CD1c-positive myeloid dendritic cell (primary cell): ENCODE results near the gene CD34.
A peak's percentile ranks its signal among the peaks of the same experiment; 100 is the strongest.

ENCODE experiments used
- DNase-seq: peaks from one replicate; pipeline ENCODE4 v3.0.0-alpha.2; 2016; ENCODE audit errors: extremely low spot score

CD34 gene

DNA sequence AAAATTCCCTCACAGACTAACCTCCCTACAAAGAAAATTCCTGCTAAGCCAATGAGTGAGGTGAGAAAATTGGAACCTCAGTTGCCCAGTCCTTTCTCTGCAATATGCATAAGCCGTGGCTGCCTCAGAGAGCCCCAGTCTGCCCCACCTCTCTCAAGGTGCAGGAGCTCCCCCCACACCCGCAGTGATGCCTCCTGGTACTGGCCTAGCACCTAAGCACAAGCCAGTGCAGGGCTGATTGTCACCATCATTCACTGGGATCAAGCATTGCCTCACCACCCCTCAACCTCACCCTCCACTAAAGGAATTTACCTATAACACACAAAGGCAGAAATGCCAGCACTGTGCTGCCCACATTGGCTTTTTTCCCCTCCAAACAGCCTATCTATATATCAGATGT is 56.9 kb downstream of the CD34 start:
- no peak for DNase-seq

DNA sequence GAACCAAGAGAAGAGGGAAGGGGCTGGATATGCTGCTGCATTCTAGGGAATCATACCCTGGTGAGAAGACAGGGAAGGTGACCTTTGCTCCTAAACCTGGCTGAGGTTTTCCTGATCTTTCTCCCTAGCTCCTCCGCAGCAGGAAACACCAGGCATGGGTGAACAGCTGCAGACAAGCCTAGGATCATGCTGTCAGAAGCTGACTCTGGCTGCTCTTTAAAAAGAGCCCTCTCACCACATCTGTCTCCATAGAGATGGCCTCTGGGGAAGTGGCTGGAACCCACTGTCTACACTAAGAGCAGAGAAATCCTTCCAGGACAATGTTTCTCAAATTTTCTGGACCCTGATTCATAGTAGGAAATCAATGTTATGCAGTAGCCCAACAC is 57.6 kb downstream of the CD34 start:
- no peak for DNase-seq

DNA sequence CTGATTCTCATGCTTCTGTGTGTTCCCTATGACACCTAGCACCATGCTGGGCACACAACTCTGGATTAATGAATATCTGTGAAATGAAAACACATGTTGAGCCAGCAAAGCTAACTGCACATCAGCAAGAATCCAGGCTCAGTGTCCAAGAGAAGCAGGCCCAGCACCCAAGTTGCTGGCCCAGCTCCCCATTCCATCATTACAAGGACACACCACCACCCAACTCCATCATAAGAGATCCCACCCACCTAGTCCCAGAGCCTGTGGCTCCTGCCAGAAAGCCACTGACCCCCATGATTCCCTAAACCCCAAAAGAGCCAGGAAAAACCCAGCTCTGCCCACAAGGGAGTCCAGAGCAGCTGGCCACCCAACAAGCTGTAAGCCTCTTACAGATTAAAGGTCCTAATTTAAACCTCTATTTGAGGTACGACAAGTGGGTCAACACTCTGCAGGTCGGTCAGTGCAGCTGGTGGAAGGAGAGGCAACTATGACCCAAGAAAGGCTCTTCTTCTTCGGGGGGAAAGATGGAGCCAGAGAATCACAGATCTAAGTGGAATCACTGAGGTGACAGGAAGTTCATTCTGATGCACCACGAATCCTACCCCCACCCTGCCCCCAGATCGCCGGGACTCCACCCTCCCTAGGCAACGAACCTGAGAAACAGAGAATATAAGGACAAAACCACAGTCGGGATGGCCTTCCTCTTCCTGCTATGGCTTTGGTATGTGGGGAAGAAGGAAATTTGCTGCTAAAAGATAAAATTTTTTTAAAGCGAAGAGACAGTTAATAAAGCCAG is 58.2 kb downstream of the CD34 start:
- no peak for DNase-seq

DNA sequence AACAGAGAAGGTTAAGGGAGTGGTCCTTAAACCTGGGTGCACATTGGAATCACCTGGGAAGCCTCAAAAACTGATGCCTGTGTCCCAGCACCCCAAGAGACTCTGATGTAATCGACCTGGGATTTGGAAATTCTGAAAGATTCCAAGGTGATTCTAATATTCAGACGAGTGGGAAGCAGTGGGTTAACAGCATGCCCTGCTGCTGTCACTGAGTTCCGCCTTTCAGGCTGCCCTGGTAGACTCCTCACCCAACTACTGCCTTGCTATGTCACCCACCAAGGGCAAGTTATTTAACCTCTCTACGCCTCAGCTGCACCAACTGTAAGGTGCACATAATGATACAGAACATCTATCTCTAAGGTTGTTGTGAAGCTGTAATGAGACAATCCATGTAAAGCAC is 59.2 kb downstream of the CD34 start:
- DNase-seq = no peak

DNA sequence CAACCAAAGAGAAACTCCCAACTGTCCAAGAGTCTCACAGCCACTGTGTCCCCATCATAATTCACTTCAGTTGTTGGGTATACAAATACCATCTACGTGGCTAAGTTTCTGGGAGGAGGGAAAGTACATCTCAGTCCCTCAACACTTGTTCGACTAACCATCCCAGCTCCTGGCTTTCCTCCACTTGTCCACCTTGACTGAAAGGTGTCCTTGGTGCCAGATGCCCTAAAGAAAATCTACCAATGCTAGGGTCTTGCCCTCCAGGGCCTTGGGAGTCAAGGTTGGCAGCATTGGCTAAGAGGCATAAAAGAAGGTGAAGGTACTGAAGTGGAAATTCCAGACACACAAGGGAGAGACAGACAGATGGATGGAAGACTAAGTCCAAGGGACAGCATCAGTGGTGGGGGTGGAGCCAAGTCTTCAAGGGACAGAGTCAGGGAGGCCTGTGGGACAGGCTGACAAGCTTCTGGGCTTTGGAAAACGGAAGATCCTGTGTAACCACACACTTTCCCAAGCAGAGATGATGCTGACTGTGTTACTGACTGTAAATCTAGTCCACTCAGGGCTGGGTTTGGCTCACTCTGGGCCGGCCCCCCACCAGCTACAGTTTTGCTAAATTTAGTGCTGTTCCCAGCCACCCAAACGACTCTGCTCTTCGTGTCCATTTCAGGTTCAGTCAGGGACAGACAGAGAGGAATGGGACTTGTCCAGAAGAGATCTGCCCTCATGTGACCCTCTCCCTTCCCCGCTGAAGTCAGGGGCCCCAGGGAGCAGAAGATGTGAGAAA is 60.1 kb downstream of the CD34 start:
- peak; percentile 24 for DNase-seq

DNA sequence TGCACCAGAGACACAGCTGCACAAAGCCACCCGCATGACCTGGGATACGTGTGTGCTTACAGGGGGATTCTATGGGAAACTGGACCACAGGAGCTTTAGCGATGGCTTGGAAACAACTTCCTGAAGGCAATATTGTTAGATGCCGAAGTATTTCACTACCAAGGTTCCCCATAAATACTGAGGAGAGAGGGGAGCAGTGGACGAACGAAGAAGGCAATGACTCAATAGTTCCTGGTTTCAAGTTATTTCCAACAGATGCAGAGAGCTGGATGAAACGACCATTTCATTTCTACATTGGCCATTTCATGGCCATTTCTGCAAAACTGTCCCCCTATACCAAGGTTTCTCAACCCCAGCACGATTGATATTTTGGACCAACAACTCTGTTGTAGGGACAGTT is 61.3 kb downstream of the CD34 start:
- peak; percentile 51 for DNase-seq

DNA sequence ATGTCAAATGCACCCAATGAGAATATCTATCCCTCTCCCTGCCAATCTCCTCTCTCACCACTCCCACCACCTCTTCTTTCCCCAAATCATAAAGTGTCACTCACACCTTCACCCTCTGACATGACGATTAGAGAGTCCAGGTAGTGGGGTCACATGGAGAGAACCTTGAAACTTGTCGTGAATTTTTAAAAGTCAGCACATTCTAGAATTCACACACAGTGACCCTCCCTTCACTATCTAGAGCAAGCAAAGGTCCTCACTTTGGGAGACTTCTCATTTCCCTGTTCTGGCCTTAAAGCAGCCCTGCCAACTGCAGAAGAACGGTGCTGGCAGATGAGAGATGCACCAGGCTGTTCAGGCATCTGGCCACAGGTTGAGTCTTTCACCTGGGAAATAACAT is 61.9 kb downstream of the CD34 start:
- DNase-seq = peak; percentile 20

DNA sequence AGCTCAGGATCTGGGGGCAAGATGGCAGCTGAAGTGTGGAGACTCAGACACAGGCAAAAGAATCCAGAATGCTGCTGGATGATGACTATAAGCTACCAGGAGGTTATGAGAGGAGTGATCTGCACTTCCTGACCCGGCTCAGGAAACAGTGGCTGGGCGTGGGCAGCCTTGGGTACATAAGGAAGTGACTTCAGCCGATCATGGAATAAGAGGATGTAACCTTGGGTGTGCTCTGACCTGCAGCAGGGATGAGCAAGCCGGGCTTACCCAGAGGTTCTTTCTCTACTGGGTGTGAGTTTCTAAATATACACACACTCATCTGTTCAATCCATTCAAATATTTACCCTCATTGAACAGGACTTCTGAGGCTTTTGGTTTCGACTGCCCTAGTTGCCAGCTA is 62.7 kb downstream of the CD34 start:
- DNase-seq = peak; percentile 93

DNA sequence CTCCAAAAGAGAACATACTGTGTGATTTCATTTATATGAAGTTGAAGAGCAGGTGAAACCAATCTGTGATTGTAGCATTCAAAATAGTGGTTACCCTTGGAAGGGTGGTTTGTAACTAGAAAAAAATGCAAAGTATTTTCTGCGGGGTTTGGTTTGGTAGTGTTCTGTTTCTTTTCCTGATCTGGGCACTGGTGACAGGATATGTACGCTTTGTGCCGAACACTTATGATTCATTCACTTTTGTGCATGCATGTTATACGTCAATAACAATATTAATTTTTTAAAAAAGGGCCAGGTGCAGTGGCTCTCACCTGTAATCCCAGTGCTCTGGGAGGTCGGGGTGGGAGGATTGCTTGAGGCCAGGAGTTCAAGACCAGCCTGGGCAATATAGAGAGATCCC is 63.8 kb downstream of the CD34 start:
- no peak for DNase-seq

DNA sequence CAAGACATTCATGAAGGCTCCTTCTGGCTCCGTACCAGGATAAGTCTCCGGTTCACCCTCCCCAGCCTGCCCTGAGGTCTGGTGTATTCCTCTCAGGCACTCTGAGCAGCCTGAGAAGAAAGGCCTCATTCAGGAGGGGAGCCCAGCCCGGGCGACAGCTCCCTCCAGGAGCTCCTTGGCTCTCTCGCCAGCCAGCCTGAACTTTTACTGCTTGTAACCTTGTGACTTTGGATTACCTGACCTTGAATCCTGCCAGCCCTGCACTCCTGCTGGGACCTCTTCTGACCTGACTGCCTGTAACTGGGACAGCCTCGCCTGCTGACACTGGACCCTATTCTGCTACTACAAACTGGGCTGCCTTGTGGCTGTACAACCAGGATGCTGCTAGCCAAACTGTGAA is 65.8 kb downstream of the CD34 start:
- DNase-seq = no peak

DNA sequence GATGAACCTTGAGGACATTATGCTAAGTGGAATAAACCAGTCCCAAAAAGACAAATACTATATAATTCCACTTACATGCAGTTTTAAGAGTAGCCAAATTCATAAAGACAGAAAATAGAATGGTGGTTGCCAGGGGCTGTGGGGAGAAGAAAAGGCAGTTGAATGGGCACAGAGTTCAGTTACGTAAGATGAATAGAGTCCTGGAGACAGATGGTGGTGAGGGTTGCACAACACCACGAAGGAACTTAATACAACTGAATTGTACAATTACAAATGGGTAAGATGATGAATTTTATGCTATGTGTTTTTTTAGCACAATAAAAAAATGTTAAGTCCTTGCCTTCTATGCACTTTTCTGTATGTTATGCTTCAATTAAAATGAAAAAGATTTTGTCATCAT is 66.6 kb downstream of the CD34 start:
- DNase-seq = peak; percentile 33

DNA sequence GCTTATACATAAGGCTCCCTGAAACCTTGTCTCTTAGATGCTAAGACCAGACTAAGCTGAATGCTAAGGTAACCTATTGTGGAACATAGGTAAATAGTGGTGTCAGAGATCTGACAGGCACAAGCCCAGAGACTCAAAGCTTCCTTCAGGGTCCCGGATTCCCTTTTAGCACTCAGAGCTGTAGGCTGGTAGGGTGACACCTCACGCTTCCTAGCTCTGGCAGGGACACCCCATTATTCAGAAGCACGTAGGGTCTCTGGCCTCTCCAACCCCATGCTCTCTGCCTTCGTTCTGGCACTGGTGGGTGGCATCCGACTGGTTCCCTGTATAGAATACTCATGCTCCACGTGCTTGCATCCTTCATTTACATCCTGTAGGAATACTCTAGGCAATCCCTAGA is 68.4 kb downstream of the CD34 start:
- DNase-seq = no peak

DNA sequence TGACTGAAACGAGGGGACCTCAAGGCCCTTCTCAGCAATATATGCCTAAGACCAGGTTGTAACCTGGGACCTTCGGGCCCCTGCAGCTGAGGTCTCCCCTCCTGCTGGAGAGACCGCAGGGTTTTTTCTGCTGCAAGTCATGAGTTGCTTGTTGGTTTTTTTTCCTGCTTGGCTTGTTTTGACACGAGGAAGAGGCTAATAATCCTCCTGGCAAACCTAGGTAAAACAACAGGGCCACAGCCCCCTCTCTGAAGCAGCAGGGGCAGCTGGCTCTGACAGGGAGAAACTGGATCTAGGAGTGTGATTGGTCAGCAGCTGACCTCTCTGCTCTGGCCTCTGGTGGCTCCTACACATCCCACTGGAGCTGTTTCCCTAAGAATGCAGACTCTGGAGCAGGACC is 69.0 kb downstream of the CD34 start:
- DNase-seq = no peak

DNA sequence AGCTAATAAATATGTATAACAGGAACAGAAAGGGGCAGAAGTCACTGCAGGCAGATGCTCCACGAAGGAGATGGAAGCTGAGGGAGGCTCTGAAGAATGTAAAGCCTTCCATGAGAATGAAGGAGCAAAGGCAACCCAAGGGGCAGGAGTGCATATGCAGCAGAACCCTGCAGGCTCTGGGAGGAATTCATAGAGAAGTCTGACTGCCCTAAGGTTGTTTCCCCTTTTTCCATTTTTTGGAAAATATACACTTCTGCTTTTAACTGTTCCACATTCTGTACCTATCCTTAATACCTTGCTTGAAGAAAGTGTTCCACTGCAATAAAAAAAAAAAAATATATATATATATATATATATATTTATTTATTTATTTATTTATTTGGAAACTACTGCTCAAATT is 69.6 kb downstream of the CD34 start:
- peak; percentile 64 for DNase-seq

DNA sequence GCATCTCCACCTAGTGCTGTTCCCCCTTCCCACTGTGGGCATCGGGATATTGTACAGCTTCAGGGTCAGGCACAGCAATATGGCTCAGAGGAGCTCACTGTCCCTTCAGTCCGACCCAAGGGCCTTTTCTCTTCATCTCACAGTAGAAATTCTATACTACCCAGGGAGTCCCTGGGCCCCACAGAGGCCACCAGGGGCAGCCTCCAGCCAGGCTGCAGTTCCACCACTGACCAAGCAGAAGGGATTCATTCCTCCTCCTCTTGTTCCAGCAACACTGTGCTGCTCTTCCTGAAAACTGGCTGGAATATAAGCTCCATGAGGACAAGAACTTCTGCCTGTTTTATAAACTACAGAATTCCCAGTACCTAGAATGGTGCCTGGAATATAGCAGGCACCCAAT is 70.5 kb downstream of the CD34 start:
- DNase-seq = no peak

DNA sequence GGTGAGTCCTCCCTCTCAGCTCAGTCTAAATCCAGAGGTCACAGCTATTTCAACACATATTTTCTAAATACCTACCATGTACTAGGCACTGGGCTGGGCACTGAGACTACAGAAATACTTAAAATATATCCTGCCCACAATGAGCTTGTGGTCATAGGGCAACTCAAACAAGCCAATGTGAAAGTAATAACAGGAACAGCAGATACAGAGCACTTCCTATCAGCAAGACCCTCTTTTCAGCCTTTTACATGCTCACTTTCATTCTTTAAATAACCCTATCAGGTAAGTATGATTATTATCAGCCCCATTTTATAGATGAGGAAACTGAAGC is 71.9 kb downstream of the CD34 start:
- DNase-seq = no peak

DNA sequence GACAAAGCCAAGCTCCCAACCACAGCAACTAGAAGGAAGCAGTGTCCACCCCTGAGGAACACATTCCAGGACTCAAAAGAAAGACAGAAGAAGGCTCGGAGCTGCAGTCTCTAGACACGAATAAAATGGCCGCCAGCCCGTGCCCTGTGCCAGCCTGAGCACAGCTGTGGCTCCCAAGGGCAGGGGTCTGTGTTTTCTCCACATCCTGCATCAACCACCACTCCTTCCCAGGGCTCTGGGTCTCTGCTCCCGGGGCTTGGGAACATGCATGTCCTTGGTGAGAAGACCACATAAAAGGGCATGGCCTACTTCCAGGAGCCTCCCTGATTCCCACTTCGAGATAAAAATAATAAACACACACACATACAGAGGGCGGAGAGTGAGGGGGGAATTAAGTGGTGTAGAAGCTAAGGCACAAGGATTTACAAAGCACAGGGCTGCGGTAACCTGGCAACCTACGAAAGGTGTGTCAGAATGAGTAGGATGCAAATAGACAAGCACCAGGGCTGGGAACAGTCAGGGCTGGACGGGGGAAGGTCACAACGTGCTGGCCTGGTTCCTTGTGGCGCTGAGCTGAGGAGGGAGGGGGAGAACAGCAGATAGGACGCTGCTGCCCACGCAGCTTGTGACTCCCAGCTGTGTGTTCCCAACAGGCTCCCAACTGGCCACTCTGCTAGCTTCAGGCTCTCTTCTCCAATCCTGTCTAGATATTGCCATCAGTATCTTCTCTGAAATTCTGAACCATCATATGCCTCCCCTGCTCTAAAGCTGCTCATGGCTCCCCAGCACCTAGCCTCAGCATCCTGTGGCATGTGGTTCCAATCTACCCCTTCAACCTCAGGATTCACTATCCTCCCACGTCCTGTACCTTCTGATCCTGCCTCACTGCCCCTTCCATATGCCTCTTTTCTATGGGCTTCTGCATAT is 72.5 kb downstream of the CD34 start:
- no peak for DNase-seq

DNA sequence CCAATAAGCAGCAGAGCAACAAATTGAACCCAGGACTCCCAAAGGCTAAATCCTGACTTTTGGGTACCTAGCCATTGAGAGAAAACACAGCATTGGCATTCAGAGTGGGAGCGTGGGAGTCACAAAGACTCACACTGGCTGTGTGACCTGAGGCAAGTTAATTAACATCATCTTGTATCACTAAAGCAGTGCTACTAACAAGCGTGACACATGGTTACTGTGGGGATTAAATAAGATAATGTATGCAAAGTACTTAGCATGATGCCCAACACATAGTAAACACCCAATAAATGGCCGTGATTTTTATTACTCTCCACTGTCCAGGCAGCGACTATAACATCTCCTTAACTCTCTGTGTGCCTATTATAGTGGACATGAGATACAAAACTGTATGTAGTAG is 73.3 kb downstream of the CD34 start:
- no peak for DNase-seq

DNA sequence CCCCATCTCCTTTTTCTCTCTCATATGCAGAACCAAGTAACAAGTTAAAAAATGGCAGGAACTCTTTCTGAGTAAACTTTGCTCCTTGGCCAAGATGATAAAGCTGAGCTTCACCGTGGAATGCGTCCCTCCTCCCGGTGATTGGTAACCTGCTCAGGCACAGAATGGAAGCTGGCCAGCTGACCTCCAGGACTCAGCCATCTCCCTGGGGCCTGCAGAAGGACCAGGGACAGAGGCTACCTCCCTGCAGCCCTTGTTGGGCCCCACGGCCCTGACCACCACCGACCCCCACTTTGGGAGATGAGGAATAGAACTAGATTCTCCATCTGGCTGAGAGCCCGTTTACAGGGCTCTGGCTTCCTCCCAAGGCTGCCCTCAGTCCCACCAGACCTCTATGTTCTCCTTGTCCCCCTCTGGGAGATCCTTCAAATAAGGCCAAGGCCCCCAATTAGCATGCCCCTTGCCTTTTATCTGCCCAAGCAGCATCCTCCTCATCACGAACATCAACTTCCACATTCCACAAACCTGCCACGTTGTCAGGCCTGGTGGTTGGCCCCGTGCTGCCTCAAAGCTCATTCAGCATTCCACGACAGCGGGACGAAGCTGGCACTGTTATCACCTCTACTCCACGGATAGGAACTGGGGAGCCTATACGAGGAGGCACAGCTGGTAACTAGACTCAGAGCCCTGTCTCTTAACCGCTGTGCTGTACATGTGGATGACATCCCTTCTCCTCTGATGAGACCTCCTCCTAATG is 74.2 kb downstream of the CD34 start:
- no peak for DNase-seq

DNA sequence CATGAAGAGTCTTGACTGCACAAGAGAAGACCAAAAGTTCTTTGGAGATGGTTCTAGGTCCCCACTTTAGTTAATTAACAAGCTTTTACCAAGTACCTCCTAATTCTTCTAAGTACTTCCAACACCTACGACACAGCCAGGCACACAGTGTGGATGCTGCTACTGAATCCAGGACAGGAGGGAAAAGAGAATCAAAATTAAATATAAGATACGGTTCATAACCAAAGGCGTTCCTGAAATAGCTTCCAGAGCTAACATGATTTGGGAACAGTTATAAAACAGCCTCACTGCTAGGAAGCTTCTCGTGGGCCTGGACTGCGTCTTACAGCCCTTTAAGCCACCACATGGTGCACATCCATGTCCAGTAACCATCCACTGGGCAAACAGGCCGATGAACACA is 75.0 kb downstream of the CD34 start:
- no peak for DNase-seq

DNA sequence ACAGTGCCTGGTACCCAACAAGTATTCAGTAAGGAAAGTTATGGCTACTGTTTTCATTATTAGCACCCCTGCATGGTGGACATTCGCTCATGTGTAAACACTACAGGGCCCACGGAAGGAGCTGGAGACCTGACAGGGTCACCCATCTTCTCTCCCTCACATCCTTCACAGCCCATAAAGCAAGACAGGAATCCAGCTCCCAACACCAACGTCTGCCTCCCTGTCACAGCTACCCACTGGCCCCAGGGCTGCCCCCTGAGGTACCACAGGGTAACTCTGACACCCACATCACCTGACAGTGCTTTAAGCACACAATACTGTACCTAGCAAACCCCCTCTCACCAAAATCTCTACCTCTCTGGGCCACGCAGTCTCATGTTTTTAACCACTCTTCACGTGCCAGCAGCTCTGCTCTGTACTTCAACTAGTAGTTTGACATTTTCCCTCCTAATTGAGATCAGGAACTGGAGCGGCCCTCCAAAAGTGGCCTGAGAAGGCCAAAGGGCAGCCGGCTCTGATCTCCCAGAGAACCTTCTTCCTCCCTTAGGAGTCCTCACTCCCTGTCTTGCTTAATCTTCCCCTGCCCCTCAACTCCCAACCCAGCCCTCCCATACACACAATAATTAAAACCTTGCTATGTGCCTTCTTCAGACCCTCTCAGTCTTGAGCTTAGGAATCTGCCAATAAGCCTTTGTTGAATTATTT is 76.8 kb downstream of the CD34 start:
- no peak for DNase-seq
